Keratinocyte (primary cell): Measurements from ENCODE around the gene STIMATE. TPM values are rescaled to one million over a fixed set of nuclear protein-coding genes. Genes with fewer than 3 reads are reported as not detected.

Experiments
- DNase-seq: peaks from one replicate; pipeline ENCODE4 v3.0.0-alpha.2; 2011; ENCODE audit warnings: low read depth, missing footprints, low spot score
- FAIRE-seq: peaks from 2 replicates; lab custom pipeline; 2011; peaks lifted over from hg19 to GRCh38; lab: Jason Lieb, UNC
- H2AFZ ChIP-seq: 2 replicates; pipeline ENCODE4 v1.6.0; 2012; ENCODE audit warnings: low read length, control low read depth, inconsistent platforms; ENCODE audit not compliant: control insufficient read depth
- H3K27ac ChIP-seq: 2 replicates; pipeline ENCODE4 v1.5.1; 2011; ENCODE audit warnings: low read length; ENCODE audit not compliant: control insufficient read depth, insufficient read depth
- H3K27me3 ChIP-seq: 3 replicates; pipeline ENCODE4 v1.6.0; 2011; ENCODE audit warnings: low read length; ENCODE audit not compliant: control insufficient read depth, insufficient read depth; ENCODE audit errors: extremely low read depth
- H3K36me3 ChIP-seq, 2 experiments: 2 replicates in 1 of 2; 3 replicates in 1 of 2; pipeline ENCODE4 v1.5.1; 2011; ENCODE audit warnings: low read length in 2 of 2, mild to moderate bottlenecking in 1 of 2; ENCODE audit not compliant: control insufficient read depth in 2 of 2, insufficient read depth in 2 of 2; ENCODE audit errors: extremely low read depth in 1 of 2
- H3K4me1 ChIP-seq: 3 replicates; pipeline ENCODE4 v1.5.1; 2011; ENCODE audit warnings: low read length; ENCODE audit not compliant: control insufficient read depth, insufficient read depth; ENCODE audit errors: extremely low read depth
- H3K4me2 ChIP-seq: 3 replicates; pipeline ENCODE4 v1.6.0; 2011; ENCODE audit warnings: low read depth, low read length; ENCODE audit not compliant: control insufficient read depth, insufficient read depth; ENCODE audit errors: extremely low read depth
- H3K4me3 ChIP-seq, 3 experiments: fragments of 200-600 bp in 1 of 3; sonication (generic) in 1 of 3; 2 replicates in 2 of 3; 3 replicates in 1 of 3; pipeline ENCODE4 v1.5.1; 2011 to 2016; ENCODE audit warnings: low read length in 3 of 3, mild to moderate bottlenecking in 3 of 3, control low read depth in 2 of 3, inconsistent platforms in 1 of 3, low read depth in 1 of 3, mixed read lengths in 1 of 3, mixed run types in 1 of 3, moderate library complexity in 1 of 3; ENCODE audit not compliant: control insufficient read depth in 2 of 3, insufficient read depth in 2 of 3; ENCODE audit errors: extremely low read depth in 1 of 3
- H3K79me2 ChIP-seq: 2 replicates; pipeline ENCODE4 v1.6.0; 2012; ENCODE audit warnings: low read length; ENCODE audit not compliant: control insufficient read depth, insufficient read depth
- H3K9ac ChIP-seq: 3 replicates; pipeline ENCODE4 v1.6.0; 2011; ENCODE audit warnings: low read length; ENCODE audit not compliant: control insufficient read depth, insufficient read depth; ENCODE audit errors: extremely low read depth
- H3K9me1 ChIP-seq: 3 replicates; pipeline ENCODE4 v1.6.0; 2011; ENCODE audit warnings: low read length; ENCODE audit not compliant: control insufficient read depth, insufficient read depth; ENCODE audit errors: extremely low read depth
- H3K9me3 ChIP-seq: 2 replicates; pipeline ENCODE4 v1.5.1; 2012; ENCODE audit warnings: low read depth, low read length; ENCODE audit not compliant: control insufficient read depth
- H4K20me1 ChIP-seq: 3 replicates; pipeline ENCODE4 v1.6.0; 2011; ENCODE audit warnings: low read length; ENCODE audit not compliant: control insufficient read depth, insufficient read depth; ENCODE audit errors: extremely low read depth
- CTCF ChIP-seq, 3 experiments: IDR thresholded peaks in 1 of 3; conservative IDR thresholded peaks in 1 of 3; optimal IDR thresholded peaks in 1 of 3; 2 replicates in 2 of 3; 3 replicates in 1 of 3; pipeline versions ENCODE3 to v1.5.1; 2011; ENCODE audit warnings: low read length in 3 of 3, mild to moderate bottlenecking in 3 of 3, moderate library complexity in 2 of 3, control low read depth in 1 of 3, inconsistent platforms in 1 of 3; ENCODE audit not compliant: insufficient read depth in 2 of 3; ENCODE audit errors: extremely low read depth in 1 of 3
- EZH2 ChIP-seq: IDR thresholded peaks from one replicate; pipeline ENCODE4 v1.6.1; 2012; ENCODE audit warnings: inconsistent platforms, mild to moderate bottlenecking, low read length, moderate library complexity
- dilution Hi-C: fragments of 300-500 bp; cut with MboI; formaldehyde crosslinking; loops from one replicate; pipeline ENCODE4 v1.7.0; 2020; ENCODE audit warnings: low sequenced_read_pairs; ENCODE audit not compliant: extremely low pct_ligation_motif_present
- polyA plus RNA-seq, 5 experiments: library from polyadenylated mRNA; depleted of rRNA in 3 of 5; stranded (reverse) in 3 of 5; stranded (forward) in 1 of 5; unstranded in 1 of 5; fragments of >200 nt; gene quantifications; 1 replicate in 1 of 5; 2 replicates in 3 of 5; 3 replicates in 1 of 5; pipeline versions ENCODE4 v1.2.1 to v1.2.3, GENCODE V29; 2011 to 2012; ENCODE audit warnings: missing spikeins in 2 of 5, low read depth in 1 of 5, low replicate concordance in 1 of 5

STIMATE gene
- polyA plus RNA-seq, 1 donor (not counting 4 experiments of a cell fraction or from before 2014, with no cell fraction given): 8.2 TPM

DNA sequence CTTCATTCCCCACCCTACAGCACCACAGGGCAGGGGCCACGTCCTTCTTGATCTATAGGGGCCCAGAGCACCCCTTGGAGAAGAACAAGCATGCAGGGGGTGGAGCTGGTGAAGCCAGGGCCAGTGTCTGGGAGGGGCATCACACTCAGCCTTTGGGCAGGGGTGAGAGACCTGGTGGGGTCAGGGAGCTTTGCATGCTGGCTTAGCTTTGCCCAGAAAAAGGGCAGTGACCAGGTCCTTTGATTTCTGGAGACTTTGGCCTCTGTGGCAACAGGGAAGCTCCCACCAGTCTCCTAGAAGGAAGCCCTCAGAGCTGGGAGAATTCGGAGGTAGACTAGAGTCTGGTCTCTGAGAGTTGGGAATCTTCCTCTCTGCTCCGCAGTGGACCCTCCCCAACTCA lies 67.9 kb downstream of the STIMATE start:
- Histone ChIP-seq H2AFZ (no peak overlapping the region), H3K9ac (no peak overlapping the region), H3K4me3 (no peak overlapping the region), H3K9me3 (no peaks in the 10 kb centered on the region), H4K20me1 (no peaks in the 10 kb centered on the region), H3K4me2 (no peak overlapping the region), H3K79me2 (no peaks in the 10 kb centered on the region), H3K4me1 (peaks cover 16% of the 10 kb centered on the region), H3K27ac (no peak overlapping the region), H3K27me3 (no peaks in the 10 kb centered on the region), H3K36me3 (peaks cover 0 to 1% of the 10 kb centered on the region in 2 experiments), H3K9me1 (no peaks in the 10 kb centered on the region)
- dilution Hi-C loops: no loop called here
- TF ChIP-seq EZH2: no peak
- TF ChIP-seq CTCF (optimal IDR thresholded peaks at IDR 0.05 in 1 of 3, IDR thresholded peaks at IDR 0.05 in 1 of 3, conservative IDR thresholded peaks at IDR 0.05 in 1 of 3; ENCODE audit: extremely low read depth in 1 of 3, insufficient read depth in 2 of 3, low read length in 3 of 3): no peak
- DNase-seq: no peak
- FAIRE-seq: no peak

- Histone ChIP-seq H4K20me1 (no peaks in the 10 kb centered on the region), H3K9me3 (no peaks in the 10 kb centered on the region), H3K36me3 (no peaks in the 10 kb centered on the region), H3K27me3 (no peaks in the 10 kb centered on the region), H3K79me2 (no peaks in the 10 kb centered on the region), H3K9me1 (no peaks in the 10 kb centered on the region), H3K9ac (no peak overlapping the region), H3K4me3 (no peak overlapping the region), H3K4me1 (peaks cover 16% of the 10 kb centered on the region), H3K27ac (no peak overlapping the region), H2AFZ (no peak overlapping the region), H3K4me2 (no peak overlapping the region)
- no peak for TF ChIP-seq EZH2
- no peak for TF ChIP-seq CTCF (optimal IDR thresholded peaks at IDR 0.05 in 1 of 3, IDR thresholded peaks at IDR 0.05 in 1 of 3, conservative IDR thresholded peaks at IDR 0.05 in 1 of 3; ENCODE audit: extremely low read depth in 1 of 3, insufficient read depth in 2 of 3, low read length in 3 of 3)
- dilution Hi-C loops: no loop called here
- DNase-seq (no peak), FAIRE-seq (no peak)
Measured at GRCh38 chr3:52827866-52828376, 69.4 kb downstream of the STIMATE start.
